IMR-90 (cell line): ENCODE data around the gene CNOT6. TPM values are rescaled to one million over a fixed set of nuclear protein-coding genes. Genes with fewer than 3 reads are reported as not detected.

Source experiments
- ATAC-seq: fragments of 200-7000 bp; cut with Tn5 transposase; 2 replicates; pipeline ENCODE4 v1.9.1; 2020; ENCODE audit warnings: low read depth, mild to moderate bottlenecking, moderate library complexity
- BruUV-seq: library from RNA; stranded (reverse); fragments of 400-500 nt; replicated peaks from 2 replicates; lab custom pipeline; 2021; lab: Mats Ljungman, UMichigan
- CTCF ChIA-PET: fragments of 300-600 bp; formaldehyde crosslinking; extraction: SDS; loops from one replicate; lab custom pipeline; 2021; ENCODE audit warnings: antibody characterized with exemption; lab: Yijun Ruan, JAX
- POLR2A ChIA-PET: fragments of 300-600 bp; sonication (Branson Sonifier 250); formaldehyde crosslinking; loops from one replicate; lab custom pipeline; 2022; ENCODE audit warnings: antibody characterized with exemption; ENCODE audit not compliant: unreplicated experiment; lab: Charles Lee
- DNase-seq: peaks from one replicate; pipeline ENCODE4 v3.0.0; 2013
- H2AFZ ChIP-seq: replicated peaks from 2 replicates; pipeline ENCODE3; 2013; ENCODE audit warnings: low read length, mild to moderate bottlenecking; ENCODE audit not compliant: poor library complexity
- H2AK5ac ChIP-seq: 2 replicates; pipeline ENCODE4 v1.6.1; 2013; ENCODE audit warnings: low read depth, low read length, inconsistent platforms
- H2AK9ac ChIP-seq: replicated peaks from 2 replicates; pipeline ENCODE3; 2013; ENCODE audit warnings: mild to moderate bottlenecking, low read depth, low read length, moderate library complexity; ENCODE audit not compliant: poor library complexity
- H2BK120ac ChIP-seq: 2 replicates; pipeline ENCODE4 v1.6.1; 2013; ENCODE audit warnings: low read depth, low read length, inconsistent platforms
- H2BK15ac ChIP-seq: 3 replicates; pipeline ENCODE4 v1.6.1; 2013; ENCODE audit warnings: low read depth, low read length, inconsistent platforms
- H2BK20ac ChIP-seq: 2 replicates; pipeline ENCODE4 v1.6.1; 2013; ENCODE audit warnings: low read depth, mild to moderate bottlenecking, inconsistent platforms, low read length, moderate library complexity
- H2BK5ac ChIP-seq: 2 replicates; pipeline ENCODE4 v1.6.1; 2013; ENCODE audit warnings: mild to moderate bottlenecking, low read depth, low read length, inconsistent platforms; ENCODE audit not compliant: poor library complexity, severe bottlenecking
- H3K14ac ChIP-seq: replicated peaks from 2 replicates; pipeline ENCODE4 v1.6.1; 2013; ENCODE audit warnings: low read depth, low read length, inconsistent platforms
- H3K18ac ChIP-seq: 2 replicates; pipeline ENCODE4 v1.6.1; 2013; ENCODE audit warnings: low read depth, low read length, control low read depth
- H3K23ac ChIP-seq: 2 replicates; pipeline ENCODE4 v1.6.1; 2013; ENCODE audit warnings: low read depth, low read length, inconsistent platforms
- H3K27ac ChIP-seq: 2 replicates; pipeline ENCODE4 v1.5.1; 2013; ENCODE audit warnings: mild to moderate bottlenecking, control low read depth, low read length; ENCODE audit not compliant: insufficient read depth
- H3K27me3 ChIP-seq: 2 replicates; pipeline ENCODE4 v1.6.1; 2013; ENCODE audit warnings: low read length; ENCODE audit not compliant: control insufficient read depth, insufficient read depth
- H3K36me3 ChIP-seq: 2 replicates; pipeline ENCODE4 v1.6.1; 2013; ENCODE audit warnings: low read length, mixed read lengths; ENCODE audit not compliant: control insufficient read depth, insufficient read depth
- H3K4ac ChIP-seq: 2 replicates; pipeline ENCODE4 v1.6.1; 2013; ENCODE audit warnings: low read depth, low read length, inconsistent platforms
- H3K4me1 ChIP-seq: 2 replicates; pipeline ENCODE4 v1.6.1; 2013; ENCODE audit warnings: low read length, mixed read lengths; ENCODE audit not compliant: control insufficient read depth, insufficient read depth
- H3K4me2 ChIP-seq: 2 replicates; pipeline ENCODE4 v1.6.1; 2013; ENCODE audit warnings: low read depth, mild to moderate bottlenecking, control low read depth, low read length, moderate library complexity
- H3K4me3 ChIP-seq: 2 replicates; pipeline ENCODE4 v1.5.1; 2013; ENCODE audit warnings: low read depth, mild to moderate bottlenecking, control low read depth, low read length, moderate library complexity; ENCODE audit not compliant: insufficient read depth
- H3K56ac ChIP-seq: 2 replicates; pipeline ENCODE4 v1.6.1; 2013; ENCODE audit warnings: low read length, inconsistent platforms; ENCODE audit not compliant: insufficient read depth; ENCODE audit errors: extremely low read depth
- H3K79me1 ChIP-seq, 2 experiments: 2 replicates each; pipeline ENCODE4 v1.6.1; 2013; ENCODE audit warnings: low read length in 2 of 2, inconsistent platforms in 1 of 2, low read depth in 1 of 2
- H3K9ac ChIP-seq: 2 replicates; pipeline ENCODE4 v1.6.1; 2013; ENCODE audit warnings: low read depth, low read length, control low read depth
- H3K9me1 ChIP-seq: 2 replicates; pipeline ENCODE4 v1.6.1; 2013; ENCODE audit warnings: low read length, inconsistent platforms; ENCODE audit not compliant: insufficient read depth
- H3K9me3 ChIP-seq: 2 replicates; pipeline ENCODE4 v1.6.1; 2013; ENCODE audit warnings: low read length; ENCODE audit not compliant: control insufficient read depth, insufficient read depth
- H4K20me1 ChIP-seq: 2 replicates; pipeline ENCODE4 v1.6.1; 2013; ENCODE audit warnings: low read length, inconsistent platforms; ENCODE audit not compliant: insufficient read depth
- H4K5ac ChIP-seq: 2 replicates; pipeline ENCODE4 v1.6.1; 2013; ENCODE audit warnings: mild to moderate bottlenecking, low read depth, low read length, control low read depth
- H4K8ac ChIP-seq, 2 experiments: 2 replicates each; pipeline ENCODE4 v1.6.1; 2013; ENCODE audit warnings: low read depth in 2 of 2, low read length in 2 of 2, control low read depth in 1 of 2, inconsistent platforms in 1 of 2
- H4K91ac ChIP-seq: 2 replicates; pipeline ENCODE4 v1.6.1; 2013; ENCODE audit warnings: low read depth, low read length, inconsistent platforms; ENCODE audit not compliant: insufficient read depth
- WGBS, 2 experiments: methylation state at CpG; one replicate each; pipeline versions ENCODE4 v1.1.5 to v1.1.7; 2013; ENCODE audit warnings: missing lambda C conversion rate in 2 of 2; ENCODE audit not compliant: insufficient read length in 1 of 2; ENCODE audit errors: extremely low coverage in 2 of 2; 5-methylcytosine and 5-hydroxymethylcytosine counted together
- dilution Hi-C: fragments of 300-500 bp; cut with HindIII; formaldehyde crosslinking; loops from one replicate; pipeline ENCODE4 v1.14.3; 2018; ENCODE audit warnings: low sequenced_read_pairs; ENCODE audit not compliant: unreplicated experiment
- in situ Hi-C: fragments of 300-500 bp; cut with MboI; formaldehyde crosslinking; loops from 3 replicates; pipeline ENCODE4 v1.14.3; 2019; ENCODE audit warnings: low sequenced_read_pairs, inconsistent platforms, mixed read lengths
- intact Hi-C: fragments of 100-400 bp; cut with micrococcal nuclease; formaldehyde crosslinking; loops from 2 replicates; pipeline ENCODE4 v1.10.0; 2022
- polyA plus RNA-seq, 3 experiments: library from polyadenylated mRNA; depleted of rRNA; stranded (reverse); fragments of >200 nt; gene quantifications; 2 replicates each; pipeline ENCODE4 v1.2.3, GENCODE V29; 2012; ENCODE audit warnings: low replicate concordance in 1 of 3
- total RNA-seq: library from RNA; depleted of rRNA; stranded (reverse); fragments of >200 nt; gene quantifications from 2 replicates; pipeline ENCODE4 v1.2.3, GENCODE V29; 2012
- TF ChIP-seq, protein P1 (sequence below): fragments of 150-350 bp; IDR thresholded peaks from 2 replicates; pipeline ENCODE4 v1.6.1; 2017; ENCODE audit warnings: mild to moderate bottlenecking, antibody characterized with exemption, low read length, low read depth

Gene CNOT6
- total and polyA plus RNA-seq, 2 of the 4 experiments (the other 2 are of a cell fraction) = 9.7 to 10.8 TPM

DNA sequence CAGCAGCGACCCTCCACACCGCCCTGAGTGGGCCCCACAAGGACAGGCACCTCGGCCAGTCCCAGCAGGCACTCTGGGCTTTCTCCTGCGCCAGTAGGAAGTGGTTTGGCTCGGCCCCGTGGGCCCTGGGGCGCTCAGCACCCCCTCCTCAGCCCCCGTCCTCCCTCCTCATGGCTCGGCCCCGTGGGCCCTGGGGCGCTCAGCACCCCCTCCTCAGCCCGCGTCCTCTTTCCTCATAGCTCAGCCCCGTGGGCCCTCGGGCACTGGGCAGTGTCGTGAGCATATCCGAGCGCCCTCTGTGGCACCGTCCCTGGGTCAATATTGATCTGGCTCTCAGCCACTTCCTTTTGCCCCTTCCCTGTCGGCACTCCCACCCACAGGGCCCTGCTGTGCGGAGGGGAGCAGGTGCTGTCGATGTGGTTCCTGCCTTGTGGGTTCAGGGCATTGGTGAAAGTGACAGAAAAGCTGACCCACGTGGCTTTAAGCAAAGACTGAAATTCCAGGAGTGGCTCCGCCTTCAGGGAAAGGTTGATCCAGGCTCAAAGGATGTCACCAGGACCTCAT is 102.6 kb downstream of the CNOT6 start:
- CTCF ChIA-PET = no interaction called here
- Histone ChIP-seq H3K36me3 (no peaks in the 10 kb centered on the region), H3K9me1 (no peaks in the 10 kb centered on the region), H3K79me1 (no peaks in the 10 kb centered on the region), H3K4me2 (no peak overlapping the region), H3K14ac (no peak overlapping the region), H4K5ac (no peak overlapping the region), H4K91ac (no peak overlapping the region), H3K27me3 (peaks cover 6% of the 10 kb centered on the region; the same call in 1 of the 2 replicates), H3K23ac (no peak overlapping the region), H4K8ac (no peak overlapping the region), H2BK5ac (no peak overlapping the region), H3K9me3 (no peaks in the 10 kb centered on the region), H2AFZ (no peak overlapping the region), H3K4me1 (no peaks in the 10 kb centered on the region), H2BK120ac (no peak overlapping the region), H3K56ac (no peak overlapping the region), H3K4ac (no peak overlapping the region), H4K20me1 (no peaks in the 10 kb centered on the region), H2AK9ac (no peak overlapping the region), H3K18ac (no peak overlapping the region), H2BK20ac (no peak overlapping the region), H3K9ac (no peak overlapping the region), H2BK15ac (no peak overlapping the region), H3K4me3 (no peak overlapping the region), H2AK5ac (no peak overlapping the region), H3K27ac (no peak overlapping the region)
- in situ Hi-C loops = no loop called here
- no peak for DNase-seq
- TF ChIP-seq, protein P1, sequence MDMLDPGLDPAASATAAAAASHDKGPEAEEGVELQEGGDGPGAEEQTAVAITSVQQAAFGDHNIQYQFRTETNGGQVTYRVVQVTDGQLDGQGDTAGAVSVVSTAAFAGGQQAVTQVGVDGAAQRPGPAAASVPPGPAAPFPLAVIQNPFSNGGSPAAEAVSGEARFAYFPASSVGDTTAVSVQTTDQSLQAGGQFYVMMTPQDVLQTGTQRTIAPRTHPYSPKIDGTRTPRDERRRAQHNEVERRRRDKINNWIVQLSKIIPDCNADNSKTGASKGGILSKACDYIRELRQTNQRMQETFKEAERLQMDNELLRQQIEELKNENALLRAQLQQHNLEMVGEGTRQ = no peak
- POLR2A ChIA-PET = no interaction called here
- intact Hi-C loops = no loop called here
- ATAC-seq = no peak
- dilution Hi-C loops = no loop called here
- WGBS, 2 experiments = no CpG with 5 or more reads among the region's 24 CpGs
- no TSS peak for BruUV-seq
